Activated gamma-delta T cell treated with anti-CD3 and anti-CD28 coated beads, Interleukin-2, amount 50 U/mL, for 16 hours (primary cell): ENCODE data around the gene PVALEF.
"Not testable (repeated sequence)": the region's sequence is repeated elsewhere in the genome, so short reads cannot be mapped to it uniquely, and the experiment has no call there.

Experiments
- DNase-seq: peaks from one replicate; pipeline ENCODE4 v3.0.0-alpha.2; 2020; ENCODE audit warnings: low read depth

The PVALEF gene

GRCh38 chr17:81144423-81144781, 20.9 kb upstream of the PVALEF start:
- no peak for DNase-seq

- DNase-seq: not testable (repeated sequence)
These were observed 19.1 kb upstream of the PVALEF start for GRCh38 chr17:81146208-81146607.

GRCh38 chr17:81147701-81148100, 17.6 kb upstream of the PVALEF start:
- no peak for DNase-seq

GRCh38 chr17:81148571-81148970, 16.7 kb upstream of the PVALEF start:
- DNase-seq: no peak

GRCh38 chr17:81148986-81149533, 16.2 kb upstream of the PVALEF start:
- DNase-seq: no peak

- no peak for DNase-seq
These were observed 14.8 kb upstream of the PVALEF start for GRCh38 chr17:81150377-81151077.

- no peak for DNase-seq
These were observed 14.0 kb upstream of the PVALEF start for GRCh38 chr17:81151278-81151677.

GRCh38 chr17:81152288-81152828, 12.9 kb upstream of the PVALEF start:
- no peak for DNase-seq

- DNase-seq: no peak
These were observed 11.9 kb upstream of the PVALEF start for GRCh38 chr17:81153340-81153803.

- not testable (repeated sequence) for DNase-seq
These were observed 11.3 kb upstream of the PVALEF start for GRCh38 chr17:81154016-81154415.

- no peak for DNase-seq
These were observed 10.3 kb upstream of the PVALEF start for GRCh38 chr17:81154961-81155360.

- DNase-seq: no peak
These were observed 8.2 kb upstream of the PVALEF start for GRCh38 chr17:81156866-81157805.

- DNase-seq: no peak
These were observed 7.2 kb upstream of the PVALEF start for GRCh38 chr17:81157848-81158687.

- DNase-seq: no peak
These were observed 6.4 kb upstream of the PVALEF start for GRCh38 chr17:81158688-81159590.

- no peak for DNase-seq
These were observed 5.6 kb upstream of the PVALEF start for GRCh38 chr17:81159611-81160265.

GRCh38 chr17:81160306-81160705, 5.0 kb upstream of the PVALEF start:
- DNase-seq: no peak

GRCh38 chr17:81160747-81161453, 4.4 kb upstream of the PVALEF start:
- DNase-seq: no peak

GRCh38 chr17:81161536-81161935, 3.8 kb upstream of the PVALEF start:
- no peak for DNase-seq

GRCh38 chr17:81161972-81162371, 3.3 kb upstream of the PVALEF start:
- DNase-seq: no peak
